SK-N-MC (cell line): Measurements from ENCODE around the gene CACNA1C.

Experiments used
- EZH2 ChIP-seq: fragments of 200-600 bp; sonication (generic); IDR thresholded peaks from one replicate; pipeline ENCODE4 v1.6.1; 2017; ENCODE audit warnings: antibody characterized with exemption
- FOXP2 ChIP-seq: optimal IDR thresholded peaks from 2 replicates; pipeline ENCODE3; 2011; ENCODE audit warnings: mild to moderate bottlenecking, moderate library complexity; ENCODE audit not compliant: insufficient read depth; ENCODE audit errors: extremely low read length, control extremely low read depth
- POLR2AphosphoS5 ChIP-seq: IDR thresholded peaks from 2 replicates; pipeline ENCODE4 v1.6.1; 2012; ENCODE audit warnings: mild to moderate bottlenecking, low read depth, low read length, borderline replicate concordance

GRCh38 chr12:2528001-2528400, 475.2 kb downstream of the CACNA1C start:
- no peak for TF ChIP-seq POLR2AphosphoS5
- TF ChIP-seq EZH2, result no peak
- TF ChIP-seq FOXP2, result no peak
